Lower leg skin (tissue), 4 donors: ENCODE data around the gene CDH20. TPM values are rescaled to one million over a fixed set of nuclear protein-coding genes. Genes with fewer than 3 reads are reported as not detected.

ENCODE experiments used
- DNase-seq, 2 donors: peaks; one replicate each; pipeline ENCODE4 v3.0.0-alpha.2; 2019; ENCODE audit warnings: low spot score in 2 of 2
- H3K4me3 ChIP-seq: fragments of 200-600 bp; sonication (generic); 2 replicates; pipeline ENCODE4 v1.5.1; 2017; ENCODE audit warnings: mild to moderate bottlenecking, low read depth; ENCODE audit not compliant: poor library complexity, severe bottlenecking
- POLR2A ChIP-seq, 2 donors: fragments of 450-650 bp; IDR thresholded peaks; one replicate each; pipeline ENCODE4 v1.6.1; 2016 to 2017; ENCODE audit warnings: antibody characterized with exemption in 2 of 2, mild to moderate bottlenecking in 1 of 2, moderate library complexity in 1 of 2
- WGBS, 2 donors: methylation state at CpG; one replicate each; pipeline ENCODE4 v1.1.5; 2018; 5-methylcytosine and 5-hydroxymethylcytosine counted together
- intact Hi-C: fragments of 100-400 bp; cut with DNase I; formaldehyde crosslinking; loops from one replicate; pipeline ENCODE4 v1.15.0; 2023; ENCODE audit warnings: low total_unique reads
- total RNA-seq, 4 donors: library from RNA; depleted of rRNA; stranded (reverse); fragments of >200 nt; gene quantifications; one replicate each; pipeline ENCODE4 v1.1.0, GENCODE V29; 2016
- TF ChIP-seq, protein P1 (sequence below), 3 donors: fragments of 450-650 bp; IDR thresholded peaks; one replicate each; pipeline ENCODE4 v1.5.1; 2016; ENCODE audit warnings: antibody characterized with exemption in 3 of 3, mild to moderate bottlenecking in 3 of 3, moderate library complexity in 2 of 3

Gene CDH20
- total RNA-seq, 4 donors from 2014 or later, result 1.2 to 2.9 (median 2.4) TPM

DNA sequence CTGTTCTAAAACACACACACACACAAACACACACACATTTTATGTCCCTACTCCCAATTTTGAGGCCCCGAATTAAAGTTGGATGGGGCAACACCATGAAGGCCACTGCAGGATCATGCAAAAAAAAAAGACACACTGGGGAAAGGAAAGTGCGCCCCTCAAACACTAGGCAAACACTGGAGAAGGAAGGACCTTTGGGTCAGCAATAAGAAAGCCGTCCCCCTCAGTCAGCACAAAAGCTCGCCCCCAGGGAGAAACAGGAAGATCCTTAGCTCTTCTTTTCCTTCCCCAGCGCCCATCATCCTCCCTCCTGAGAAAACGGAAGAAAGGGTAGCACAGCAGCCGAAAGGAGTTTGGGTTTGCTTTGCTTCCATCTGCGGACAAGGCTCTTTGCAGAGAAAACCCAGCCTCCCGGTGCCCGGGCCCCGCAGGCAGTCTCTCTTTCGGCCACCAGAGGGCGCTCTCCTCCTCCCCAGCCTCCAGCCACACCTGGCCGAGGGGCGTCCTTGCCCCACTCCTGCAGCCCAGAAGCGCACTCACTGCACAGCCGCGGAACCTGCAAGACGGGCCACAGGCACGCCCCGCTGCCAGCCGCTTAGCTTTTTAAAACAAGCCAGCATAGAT, 248.5 kb downstream of the CDH20 start:
- WGBS, 2 donors, result 8 to 9% methylated on average over 22 of the region's 22 CpGs
- TF ChIP-seq, protein P1, sequence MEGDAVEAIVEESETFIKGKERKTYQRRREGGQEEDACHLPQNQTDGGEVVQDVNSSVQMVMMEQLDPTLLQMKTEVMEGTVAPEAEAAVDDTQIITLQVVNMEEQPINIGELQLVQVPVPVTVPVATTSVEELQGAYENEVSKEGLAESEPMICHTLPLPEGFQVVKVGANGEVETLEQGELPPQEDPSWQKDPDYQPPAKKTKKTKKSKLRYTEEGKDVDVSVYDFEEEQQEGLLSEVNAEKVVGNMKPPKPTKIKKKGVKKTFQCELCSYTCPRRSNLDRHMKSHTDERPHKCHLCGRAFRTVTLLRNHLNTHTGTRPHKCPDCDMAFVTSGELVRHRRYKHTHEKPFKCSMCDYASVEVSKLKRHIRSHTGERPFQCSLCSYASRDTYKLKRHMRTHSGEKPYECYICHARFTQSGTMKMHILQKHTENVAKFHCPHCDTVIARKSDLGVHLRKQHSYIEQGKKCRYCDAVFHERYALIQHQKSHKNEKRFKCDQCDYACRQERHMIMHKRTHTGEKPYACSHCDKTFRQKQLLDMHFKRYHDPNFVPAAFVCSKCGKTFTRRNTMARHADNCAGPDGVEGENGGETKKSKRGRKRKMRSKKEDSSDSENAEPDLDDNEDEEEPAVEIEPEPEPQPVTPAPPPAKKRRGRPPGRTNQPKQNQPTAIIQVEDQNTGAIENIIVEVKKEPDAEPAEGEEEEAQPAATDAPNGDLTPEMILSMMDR (IDR thresholded peaks at IDR 0.05), result peak in 2 of 3 donors; percentile 14 to 87
- no peak for TF ChIP-seq POLR2A (IDR thresholded peaks at IDR 0.05)
- intact Hi-C loops, result no loop called here
- peak; percentile 67 to 96 for DNase-seq
- no peak overlapping the region for H3K4me3 ChIP-seq

DNA sequence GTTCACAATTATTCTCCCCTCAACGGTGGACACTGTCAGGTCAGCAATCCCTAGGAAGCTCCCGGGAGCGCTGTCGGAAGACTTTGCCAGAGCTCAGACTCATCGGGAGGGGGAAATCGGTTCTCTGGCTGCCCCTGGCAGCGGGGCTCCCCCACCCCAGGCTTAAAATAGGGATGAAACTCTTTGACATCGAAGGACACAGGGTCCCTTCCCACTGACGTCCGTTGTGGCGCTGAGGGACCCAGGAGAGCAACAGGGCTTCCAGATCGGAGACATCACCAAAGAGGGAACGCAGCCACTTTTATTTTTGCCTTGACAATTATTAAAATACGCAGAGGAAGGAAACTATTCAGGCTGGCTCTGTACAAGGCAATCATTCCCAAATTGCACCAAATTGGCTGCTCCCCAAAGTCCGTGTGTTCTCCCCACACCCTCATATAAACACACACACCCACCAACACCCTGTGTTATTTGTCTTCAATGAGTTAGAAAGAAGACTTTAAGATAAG, 249.0 kb downstream of the CDH20 start:
- no peak overlapping the region for H3K4me3 ChIP-seq
- peak in 1 of 2 donors; percentile 34 for DNase-seq
- 9 to 15% methylated on average over 15 of the region's 15 CpGs for WGBS, 2 donors
- intact Hi-C loops, result no loop called here
- no peak for TF ChIP-seq POLR2A (IDR thresholded peaks at IDR 0.05)
- TF ChIP-seq, protein P1 (IDR thresholded peaks at IDR 0.05), result no peak

DNA sequence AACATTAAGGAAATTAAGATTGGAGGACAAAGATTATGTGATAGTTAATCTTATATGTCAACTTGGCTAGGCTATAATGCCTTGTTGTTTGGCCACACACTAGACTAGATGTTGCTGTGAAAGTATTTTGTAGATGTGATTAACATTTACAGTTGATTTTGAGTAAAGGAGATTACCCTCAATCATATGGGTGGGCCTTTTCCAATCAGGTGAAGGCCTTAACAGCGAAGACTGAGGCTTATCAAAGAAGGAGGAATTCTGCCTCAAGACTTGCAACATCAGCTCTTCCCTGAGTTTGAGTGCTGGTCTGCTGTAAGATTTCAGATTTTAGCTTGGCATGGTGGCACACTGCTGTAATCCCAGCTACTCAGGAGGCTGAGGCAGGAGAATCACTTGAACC, 250.3 kb downstream of the CDH20 start:
- intact Hi-C loops, result no loop called here
- no peak for TF ChIP-seq POLR2A (IDR thresholded peaks at IDR 0.05)
- TF ChIP-seq, protein P1 (IDR thresholded peaks at IDR 0.05), result no peak
- 100% methylated on average over 1 of the region's 1 CpG for WGBS, 2 donors
- no peak overlapping the region for H3K4me3 ChIP-seq
- no peak for DNase-seq

DNA sequence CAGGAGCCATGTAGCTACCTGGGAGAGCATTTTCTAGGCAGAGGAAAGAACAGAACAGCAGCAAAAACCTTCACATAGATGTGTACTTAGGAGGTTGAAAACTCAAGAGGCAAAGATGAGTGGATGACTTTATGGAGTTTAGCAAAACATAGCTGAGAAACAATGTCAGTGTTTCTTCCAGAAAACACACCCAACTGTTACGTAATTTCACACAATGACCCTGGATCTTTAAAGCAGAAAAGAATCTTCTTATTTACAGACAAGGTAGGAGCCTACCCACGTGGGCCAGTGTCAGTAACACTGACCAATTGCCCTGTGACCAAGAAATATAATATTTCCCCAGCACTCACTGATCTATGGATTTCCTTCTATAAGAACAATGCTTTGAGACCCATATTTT, 254.6 kb downstream of the CDH20 start:
- no peak for TF ChIP-seq POLR2A (IDR thresholded peaks at IDR 0.05)
- TF ChIP-seq, protein P1 (IDR thresholded peaks at IDR 0.05), result no peak
- H3K4me3 ChIP-seq, result no peak overlapping the region
- 38 to 40% methylated on average over 2 of the region's 2 CpGs for WGBS, 2 donors
- intact Hi-C loops, result no loop called here
- DNase-seq, result no peak

DNA sequence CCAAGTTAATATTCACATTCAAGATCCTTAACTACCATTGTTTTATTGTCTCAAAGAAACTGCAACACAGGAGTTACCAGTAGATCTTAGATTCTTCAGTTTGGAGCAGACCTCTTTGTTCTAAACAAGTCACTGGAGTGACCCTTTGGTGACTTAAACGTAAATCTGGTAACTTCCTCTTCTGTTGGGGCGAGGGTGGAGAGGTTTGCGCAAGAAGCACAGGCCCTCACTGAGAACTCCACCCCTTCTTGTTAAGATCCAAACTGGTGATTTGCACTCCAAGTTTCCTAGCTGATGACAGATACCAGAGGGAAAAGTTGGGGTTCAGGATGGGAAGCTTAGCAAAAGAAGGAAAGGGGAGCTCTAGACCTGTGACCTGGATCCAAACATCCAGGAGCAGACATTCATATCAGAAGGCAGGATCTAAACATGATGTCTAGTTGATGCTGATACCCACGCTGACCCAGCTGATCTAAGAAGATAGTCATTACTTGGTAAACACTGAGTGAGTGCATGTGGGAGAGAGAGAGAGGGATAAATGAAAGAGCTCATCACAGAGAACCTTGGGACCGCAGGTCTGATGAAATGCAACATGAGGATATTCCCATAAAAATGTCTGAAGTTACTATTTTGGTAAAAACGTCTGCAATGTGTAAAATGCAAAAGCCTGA, 256.0 kb downstream of the CDH20 start:
- WGBS, 2 donors, result 65 to 74% methylated on average over 6 of the region's 6 CpGs
- TF ChIP-seq POLR2A (IDR thresholded peaks at IDR 0.05), result no peak
- TF ChIP-seq, protein P1 (IDR thresholded peaks at IDR 0.05), result no peak
- DNase-seq, result no peak
- intact Hi-C loops, result no loop called here
- H3K4me3 ChIP-seq, result no peak overlapping the region
